PC-9 (cell line): Measurements from ENCODE around the gene ATXN2L. TPM values are rescaled to one million over a fixed set of nuclear protein-coding genes. Genes with fewer than 3 reads are reported as not detected.

ENCODE experiments used
- BruUV-seq: library from RNA; stranded (reverse); fragments of 400-500 nt; replicated peaks from 2 replicates; lab custom pipeline; 2021; lab: Mats Ljungman, UMichigan
- CTCF ChIA-PET: fragments of 300-600 bp; sonication (Branson Sonifier 250); formaldehyde crosslinking; loops from one replicate; lab custom pipeline; 2022; ENCODE audit warnings: antibody characterized with exemption; lab: Charles Lee
- POLR2A ChIA-PET: fragments of 300-600 bp; sonication (Branson Sonifier 250); formaldehyde crosslinking; loops from one replicate; lab custom pipeline; 2022; ENCODE audit warnings: antibody characterized with exemption; ENCODE audit not compliant: unreplicated experiment; lab: Charles Lee
- DNase-seq, 2 experiments: peaks; one replicate each; pipeline versions ENCODE4 v3.0.0 to v3.0.0-alpha.2; 2015 to 2022; ENCODE audit warnings: mixed read lengths in 1 of 2
- H2AFZ ChIP-seq: fragments of 200-600 bp; sonication (generic); 2 replicates; pipeline ENCODE4 v1.8.1; 2017; ENCODE audit warnings: antibody characterized with exemption
- H3F3A ChIP-seq: fragments of 200-600 bp; sonication (generic); 2 replicates; pipeline ENCODE4 v1.8.1; 2017; ENCODE audit warnings: antibody characterized with exemption, mild to moderate bottlenecking, low read depth; ENCODE audit not compliant: insufficient read depth
- H3K27ac ChIP-seq: fragments of 200-600 bp; sonication (generic); 2 replicates; pipeline ENCODE4 v1.6.1; 2016; ENCODE audit warnings: mixed run types
- H3K27me3 ChIP-seq: fragments of 200-600 bp; sonication (generic); 2 replicates; pipeline ENCODE4 v1.6.1; 2016; ENCODE audit warnings: low read depth, mixed run types; ENCODE audit not compliant: insufficient read depth
- H3K36me3 ChIP-seq: fragments of 200-600 bp; sonication (generic); 2 replicates; pipeline ENCODE4 v1.6.1; 2016; ENCODE audit warnings: low read depth, mixed run types
- H3K4me1 ChIP-seq: fragments of 200-600 bp; sonication (generic); replicated peaks from 2 replicates; pipeline ENCODE4 v1.6.1; 2016; ENCODE audit warnings: mixed run types; ENCODE audit not compliant: insufficient read depth
- H3K4me2 ChIP-seq: fragments of 200-600 bp; sonication (generic); 2 replicates; pipeline ENCODE4 v1.6.1; 2017; ENCODE audit warnings: mixed run types
- H3K4me3 ChIP-seq: fragments of 200-600 bp; sonication (generic); 2 replicates; pipeline ENCODE4 v1.6.1; 2016; ENCODE audit warnings: mixed run types
- H3K79me2 ChIP-seq: fragments of 200-600 bp; sonication (generic); 2 replicates; pipeline ENCODE4 v1.6.1; 2017; ENCODE audit warnings: low read depth, mixed run types
- H3K9me2 ChIP-seq: fragments of 200-600 bp; sonication (generic); 2 replicates; pipeline ENCODE4 v1.8.1; 2017; ENCODE audit warnings: mild to moderate bottlenecking; ENCODE audit not compliant: insufficient read depth
- H3K9me3 ChIP-seq: fragments of 200-600 bp; sonication (generic); 2 replicates; pipeline ENCODE4 v1.8.1; 2016; ENCODE audit warnings: low read depth; ENCODE audit not compliant: insufficient read depth
- H4K20me1 ChIP-seq: fragments of 200-600 bp; sonication (generic); 2 replicates; pipeline ENCODE4 v1.8.1; 2017; ENCODE audit not compliant: insufficient read depth
- EZH2 ChIP-seq: fragments of 200-600 bp; sonication (generic); IDR thresholded peaks from 2 replicates; pipeline ENCODE4 v1.8.0; 2017; ENCODE audit warnings: antibody characterized with exemption, low read depth
- intact Hi-C: fragments of 100-400 bp; cut with micrococcal nuclease; formaldehyde crosslinking; loops from one replicate; pipeline ENCODE4 v1.10.0; 2022; ENCODE audit not compliant: unreplicated experiment
- microRNA-seq: library from miRNA; unstranded; fragments of <30 nt; microRNA quantifications from one replicate; pipeline ENCODE4 v1.2.0, GENCODE V29; 2021; ENCODE audit warnings: borderline number of aligned reads, borderline replicate concordance
- total RNA-seq: library from RNA; stranded (reverse); gene quantifications from 2 replicates; pipeline ENCODE4 v1.2.3, GENCODE V29; 2021
- TF ChIP-seq, protein P1 (sequence below): fragments of 200-600 bp; sonication (generic); conservative IDR thresholded peaks from 2 replicates; pipeline ENCODE4 v1.6.1; 2017; ENCODE audit warnings: mixed run types, antibody characterized with exemption, mild to moderate bottlenecking, moderate library complexity

The ATXN2L gene
- total RNA-seq, 1 experiment from 2014 or later, result 356 TPM

DNA sequence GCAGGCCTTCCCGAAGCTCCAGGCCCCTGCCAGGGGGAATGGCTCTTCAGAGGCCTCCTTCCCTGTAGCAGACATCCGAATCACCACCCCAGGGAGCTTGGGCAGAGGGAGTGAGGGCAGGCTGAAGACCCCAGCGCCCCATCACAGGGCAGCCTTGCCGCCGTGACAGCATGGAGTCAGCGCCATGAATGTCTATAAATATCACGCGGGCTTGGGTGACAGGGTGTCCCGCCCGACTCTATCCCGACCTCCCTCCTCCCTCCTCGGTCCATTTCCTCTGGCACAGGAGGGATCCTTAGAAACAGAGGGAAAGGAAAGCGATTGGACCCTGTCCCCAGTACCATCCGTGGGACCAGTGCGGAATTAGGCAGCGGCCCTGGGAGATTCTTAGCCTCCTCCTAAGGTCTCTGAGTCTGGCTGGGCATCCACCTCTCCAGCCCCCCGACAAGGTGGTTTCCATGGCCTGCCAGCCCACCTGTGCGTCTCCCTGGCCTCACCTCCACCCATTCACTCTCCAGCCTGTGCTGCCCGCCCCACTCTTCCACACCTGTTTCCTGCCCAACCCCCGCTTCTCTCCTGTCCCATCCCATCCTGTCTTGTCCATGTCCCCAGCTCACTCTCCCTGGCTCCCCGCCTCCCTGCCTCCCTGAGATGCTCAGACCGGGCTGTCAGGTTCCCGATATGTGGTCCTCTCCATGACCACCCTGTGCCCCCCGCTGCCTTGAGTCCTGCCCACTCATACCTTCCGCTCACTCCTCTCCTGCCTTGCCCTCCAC lies 60.6 kb downstream of the ATXN2L start:
- Histone ChIP-seq H3K36me3 (no peaks in the 10 kb centered on the region), H3K27me3 (no peaks in the 10 kb centered on the region), H2AFZ (no peak overlapping the region), H3K9me2 (no peaks in the 10 kb centered on the region), H3K9me3 (no peaks in the 10 kb centered on the region), H3K79me2 (no peaks in the 10 kb centered on the region), H3K4me2 (no peak overlapping the region), H3K4me3 (no peak overlapping the region), H3K27ac (no peak overlapping the region), H4K20me1 (no peaks in the 10 kb centered on the region), H3K4me1 (peaks cover 6% of the 10 kb centered on the region; the same call in 1 of the 2 replicates), H3F3A (no peaks in the 10 kb centered on the region)
- ChIA-PET POLR2A (no interaction called here), CTCF (no interaction called here)
- intact Hi-C loops, result no loop called here
- no TSS peak for BruUV-seq
- no peak for DNase-seq
- TF ChIP-seq, protein P1, sequence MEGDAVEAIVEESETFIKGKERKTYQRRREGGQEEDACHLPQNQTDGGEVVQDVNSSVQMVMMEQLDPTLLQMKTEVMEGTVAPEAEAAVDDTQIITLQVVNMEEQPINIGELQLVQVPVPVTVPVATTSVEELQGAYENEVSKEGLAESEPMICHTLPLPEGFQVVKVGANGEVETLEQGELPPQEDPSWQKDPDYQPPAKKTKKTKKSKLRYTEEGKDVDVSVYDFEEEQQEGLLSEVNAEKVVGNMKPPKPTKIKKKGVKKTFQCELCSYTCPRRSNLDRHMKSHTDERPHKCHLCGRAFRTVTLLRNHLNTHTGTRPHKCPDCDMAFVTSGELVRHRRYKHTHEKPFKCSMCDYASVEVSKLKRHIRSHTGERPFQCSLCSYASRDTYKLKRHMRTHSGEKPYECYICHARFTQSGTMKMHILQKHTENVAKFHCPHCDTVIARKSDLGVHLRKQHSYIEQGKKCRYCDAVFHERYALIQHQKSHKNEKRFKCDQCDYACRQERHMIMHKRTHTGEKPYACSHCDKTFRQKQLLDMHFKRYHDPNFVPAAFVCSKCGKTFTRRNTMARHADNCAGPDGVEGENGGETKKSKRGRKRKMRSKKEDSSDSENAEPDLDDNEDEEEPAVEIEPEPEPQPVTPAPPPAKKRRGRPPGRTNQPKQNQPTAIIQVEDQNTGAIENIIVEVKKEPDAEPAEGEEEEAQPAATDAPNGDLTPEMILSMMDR, result no peak
- no peak for TF ChIP-seq EZH2

DNA sequence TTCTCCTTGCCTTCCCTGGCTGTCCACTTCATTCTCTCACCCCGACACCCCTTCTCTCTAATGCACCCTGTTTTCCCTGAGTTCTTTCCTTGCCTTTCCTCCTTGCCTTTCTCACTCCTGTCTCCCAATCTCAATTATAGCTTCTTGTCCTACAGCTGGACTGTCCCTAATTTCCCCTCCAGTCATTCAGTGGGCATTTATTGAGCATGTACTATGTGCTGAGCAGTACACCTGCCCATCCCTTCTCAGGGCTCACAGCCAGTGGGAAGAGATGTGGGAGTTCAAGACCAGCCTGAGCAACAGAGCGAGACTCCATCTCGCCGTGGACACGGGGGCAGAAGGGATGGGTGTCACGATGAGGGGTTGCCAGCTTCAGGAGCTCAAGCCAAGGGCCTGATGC lies 61.2 kb downstream of the ATXN2L start:
- H3K36me3 ChIP-seq, result no peaks in the 10 kb centered on the region
- no peak overlapping the region for H3K4me3 ChIP-seq
- no peak overlapping the region for H2AFZ ChIP-seq
- no peaks in the 10 kb centered on the region for H3K9me3 ChIP-seq
- no TSS peak for BruUV-seq
- no peak overlapping the region for H3K4me2 ChIP-seq
- CTCF ChIA-PET, result no interaction called here
- POLR2A ChIA-PET, result no interaction called here
- H4K20me1 ChIP-seq, result no peaks in the 10 kb centered on the region
- intact Hi-C loops, result no loop called here
- H3K9me2 ChIP-seq, result no peaks in the 10 kb centered on the region
- H3K4me1 ChIP-seq, result peaks cover 2% of the 10 kb centered on the region; the same call in 1 of the 2 replicates
- no peak for TF ChIP-seq EZH2
- TF ChIP-seq, protein P1, result no peak
- H3K27ac ChIP-seq, result no peak overlapping the region
- no peaks in the 10 kb centered on the region for H3K79me2 ChIP-seq
- DNase-seq, result no peak
- no peaks in the 10 kb centered on the region for H3F3A ChIP-seq
- H3K27me3 ChIP-seq, result no peaks in the 10 kb centered on the region

Small RNA genes lying within 50 kb of the gene (microRNA-seq; reads per million reads assigned to microRNA genes)
- gene MIR4721, result not detected

Other genes starting within 250 kb of the ATXN2L start
- 21.8 and 23.0 TPM in 2 replicates for gene SULT1A2, start 225.9 kb upstream of the ATXN2L start, total RNA-seq
- gene SULT1A1, start 213.0 kb upstream of the ATXN2L start, total RNA-seq, result 82.0 and 98.8 TPM in 2 replicates
- 2.2 and 4.1 TPM in 2 replicates for gene NPIPB8, start 184.9 kb upstream of the ATXN2L start, total RNA-seq
- gene EIF3C, start 111.5 kb upstream of the ATXN2L start, total RNA-seq, result 728 and 782 TPM in 2 replicates
- gene NPIPB9, start 71.2 kb upstream of the ATXN2L start, total RNA-seq, result 6.1 and 8.5 TPM in 2 replicates
- gene TUFM, start 23.3 kb downstream of the ATXN2L start, total RNA-seq, result 342 and 448 TPM in 2 replicates
- gene SH2B1, start 40.8 kb downstream of the ATXN2L start, total RNA-seq, result 105 and 110 TPM in 2 replicates
- gene ATP2A1, start 55.5 kb downstream of the ATXN2L start, total RNA-seq, result 8.3 and 10.7 TPM in 2 replicates
- gene RABEP2, start 102.2 kb downstream of the ATXN2L start, total RNA-seq, result 48.5 and 70.5 TPM in 2 replicates
- gene CD19, start 109.0 kb downstream of the ATXN2L start, total RNA-seq, result not detected in 2 replicates
- gene NFATC2IP, start 127.9 kb downstream of the ATXN2L start, total RNA-seq, result 72.3 and 73.0 TPM in 2 replicates
- 72.0 and 96.2 TPM in 2 replicates for gene SPNS1, start 151.8 kb downstream of the ATXN2L start, total RNA-seq
- 12.4 and 13.0 TPM in 2 replicates for gene LAT, start 162.1 kb downstream of the ATXN2L start, total RNA-seq